SU-DHL-6 (cell line): Measurements from ENCODE around the gene IFIT3.

Experiments used
- EZH2phosphoT487 ChIP-seq: fragments of 200-600 bp; sonication (generic), shearing (Covaris generic); conservative IDR thresholded peaks from 2 replicates; pipeline ENCODE4 v1.6.1; 2018; ENCODE audit warnings: mild to moderate bottlenecking, antibody characterized with exemption, low read length, moderate library complexity, mixed read lengths
- TF ChIP-seq, protein P1 (sequence below): fragments of 200-600 bp; sonication (generic); IDR thresholded peaks from one replicate; pipeline ENCODE4 v1.5.1; 2017; ENCODE audit warnings: antibody characterized with exemption, mild to moderate bottlenecking, low read length, moderate library complexity; ENCODE audit not compliant: insufficient read depth, poor library complexity, severe bottlenecking

DNA sequence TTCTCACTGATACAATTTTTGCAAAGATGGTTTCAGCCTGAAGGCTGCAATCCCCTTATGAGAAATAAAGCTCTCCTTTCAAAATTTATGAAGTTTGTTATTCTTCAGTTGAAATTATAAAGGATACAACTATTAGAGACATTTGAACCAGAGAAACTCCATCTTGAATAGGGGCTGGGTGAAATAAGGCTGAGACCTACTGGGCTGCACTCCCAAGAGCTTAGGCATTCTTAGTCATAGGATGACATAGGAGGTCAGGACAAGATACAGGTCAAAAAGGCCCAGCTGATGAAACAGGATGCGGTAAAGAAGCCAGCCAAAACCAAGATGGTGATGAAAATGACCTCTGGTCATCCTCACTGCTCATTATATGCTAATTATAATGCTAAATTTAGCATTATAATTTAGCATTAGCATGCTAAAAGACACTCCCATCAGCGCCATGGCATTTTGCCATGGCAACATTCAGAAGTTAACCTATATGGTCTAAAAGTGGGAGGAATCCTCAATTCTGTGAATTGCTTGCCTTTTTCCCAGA is 27.7 kb downstream of the IFIT3 start:
- TF ChIP-seq, protein P1, sequence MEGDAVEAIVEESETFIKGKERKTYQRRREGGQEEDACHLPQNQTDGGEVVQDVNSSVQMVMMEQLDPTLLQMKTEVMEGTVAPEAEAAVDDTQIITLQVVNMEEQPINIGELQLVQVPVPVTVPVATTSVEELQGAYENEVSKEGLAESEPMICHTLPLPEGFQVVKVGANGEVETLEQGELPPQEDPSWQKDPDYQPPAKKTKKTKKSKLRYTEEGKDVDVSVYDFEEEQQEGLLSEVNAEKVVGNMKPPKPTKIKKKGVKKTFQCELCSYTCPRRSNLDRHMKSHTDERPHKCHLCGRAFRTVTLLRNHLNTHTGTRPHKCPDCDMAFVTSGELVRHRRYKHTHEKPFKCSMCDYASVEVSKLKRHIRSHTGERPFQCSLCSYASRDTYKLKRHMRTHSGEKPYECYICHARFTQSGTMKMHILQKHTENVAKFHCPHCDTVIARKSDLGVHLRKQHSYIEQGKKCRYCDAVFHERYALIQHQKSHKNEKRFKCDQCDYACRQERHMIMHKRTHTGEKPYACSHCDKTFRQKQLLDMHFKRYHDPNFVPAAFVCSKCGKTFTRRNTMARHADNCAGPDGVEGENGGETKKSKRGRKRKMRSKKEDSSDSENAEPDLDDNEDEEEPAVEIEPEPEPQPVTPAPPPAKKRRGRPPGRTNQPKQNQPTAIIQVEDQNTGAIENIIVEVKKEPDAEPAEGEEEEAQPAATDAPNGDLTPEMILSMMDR = no peak
- TF ChIP-seq EZH2phosphoT487 = no peak
